ENCODE results near the gene CD37. TPM values are rescaled to one million over a fixed set of nuclear protein-coding genes. Genes with fewer than 3 reads are reported as not detected.
"Not testable (repeated sequence)": the region's sequence is repeated elsewhere in the genome, so short reads cannot be mapped to it uniquely, and the experiment has no call there.

CD37 gene
- total and polyA plus RNA-seq, 12 donors: 0.61 to 27.1 (median 14.6) TPM

- peaks cover 8 to 10% of the 10 kb centered on the region in 2 donors for H3K4me1 ChIP-seq (replicated peaks in 1 of 2)
- intact Hi-C loops (cut with DNase I): no loop called here
- no peaks in the 10 kb centered on the region for H3K27me3 ChIP-seq
- peaks cover 0 to 3% of the 10 kb centered on the region in 2 donors for H3K36me3 ChIP-seq (replicated peaks in 1 of 2)
- 64 to 75% (median 66%) methylated on average over 26 to 27 of the region's 27 CpGs for WGBS, 4 donors
- peak overlapping the region in 1 of 4 donors; percentile 12 for H3K4me3 ChIP-seq
- TF ChIP-seq POLR2A (IDR thresholded peaks at IDR 0.05) (no peak), CTCF (IDR thresholded peaks at IDR 0.05) (no peak)
- no peaks in the 10 kb centered on the region for H3K9me3 ChIP-seq (replicated peaks in 1 of 3)
- peak overlapping the region in 3 of 5 donors; percentile 29 to 89 (median 53) for H3K27ac ChIP-seq
- peak in 1 of 7 donors; percentile 43 for DNase-seq
Observed at GRCh38 chr19:49364083-49364737, 29.0 kb downstream of the CD37 start.

- intact Hi-C loops (cut with DNase I): no loop called here
- Histone ChIP-seq H3K36me3 (replicated peaks in 1 of 2) (no peaks in the 10 kb centered on the region), H3K27ac (no peak overlapping the region), H3K9me3 (replicated peaks in 1 of 3) (no peaks in the 10 kb centered on the region), H3K27me3 (no peaks in the 10 kb centered on the region), H3K4me1 (replicated peaks in 1 of 2) (peaks cover 8 to 10% of the 10 kb centered on the region in 2 donors), H3K4me3 (no peak overlapping the region)
- no peak for TF ChIP-seq POLR2A (IDR thresholded peaks at IDR 0.05)
- TF ChIP-seq CTCF (IDR thresholded peaks at IDR 0.05): no peak
- DNase-seq: no peak
Observed at GRCh38 chr19:49366110-49366509, 30.9 kb downstream of the CD37 start.

GRCh38 chr19:49368711-49369358 is 33.6 kb downstream of the CD37 start:
- intact Hi-C loops (cut with DNase I): no loop called here
- H3K4me1 ChIP-seq (replicated peaks in 1 of 2): peaks cover 2 to 4% of the 10 kb centered on the region in 2 donors
- WGBS, 4 donors: 79 to 92% (median 89%) methylated on average over 5 of the region's 5 CpGs

GRCh38 chr19:49371184-49371583 is 36.0 kb downstream of the CD37 start:
- intact Hi-C loops (cut with DNase I): no loop called here
- H3K27ac ChIP-seq: no peak overlapping the region
- WGBS, 4 donors: 56 to 89% (median 69%) methylated on average over 3 of the region's 3 CpGs

More at GRCh38 chr19:49368711-49369358, 33.6 kb downstream of the CD37 start:
- Histone ChIP-seq H3K27me3 (no peaks in the 10 kb centered on the region), H3K9me3 (replicated peaks in 1 of 3) (no peaks in the 10 kb centered on the region), H3K27ac (no peak overlapping the region), H3K36me3 (replicated peaks in 1 of 2) (no peaks in the 10 kb centered on the region), H3K4me3 (no peak overlapping the region)
- DNase-seq: no peak
- no peak for TF ChIP-seq POLR2A (IDR thresholded peaks at IDR 0.05)
- TF ChIP-seq CTCF (IDR thresholded peaks at IDR 0.05): no peak

GRCh38 chr19:49373174-49373573 is 38.0 kb downstream of the CD37 start:
- H3K27ac ChIP-seq; H3K4me1 ChIP-seq (replicated peaks in 1 of 2); H3K36me3 ChIP-seq (replicated peaks in 1 of 2); DNase-seq; intact Hi-C loops (cut with DNase I); H3K27me3 ChIP-seq; H3K4me3 ChIP-seq; H3K9me3 ChIP-seq (replicated peaks in 1 of 3): not testable (repeated sequence)
- WGBS, 4 donors: 69 to 85% (median 78%) methylated on average over 3 of the region's 3 CpGs

More at GRCh38 chr19:49371184-49371583, 36.0 kb downstream of the CD37 start:
- no peaks in the 10 kb centered on the region for H3K9me3 ChIP-seq (replicated peaks in 1 of 3)
- no peak for DNase-seq
- no peaks in the 10 kb centered on the region for H3K4me1 ChIP-seq (replicated peaks in 1 of 2)
- no peaks in the 10 kb centered on the region for H3K27me3 ChIP-seq
- TF ChIP-seq POLR2A (IDR thresholded peaks at IDR 0.05): no peak
- no peak for TF ChIP-seq CTCF (IDR thresholded peaks at IDR 0.05)
- no peak overlapping the region for H3K4me3 ChIP-seq
- no peaks in the 10 kb centered on the region for H3K36me3 ChIP-seq (replicated peaks in 1 of 2)

Data from adrenal gland (tissue), 12 donors.